ENCODE data around the gene LCN6. TPM values are rescaled to one million over a fixed set of nuclear protein-coding genes. Genes with fewer than 3 reads are reported as not detected.
"Not testable (repeated sequence)": the region's sequence is repeated elsewhere in the genome, so short reads cannot be mapped to it uniquely, and the experiment has no call there.

LCN6 gene
- total and polyA plus RNA-seq, 8 donors, result 0.38 to 18.9 TPM; not detected in 6

DNA sequence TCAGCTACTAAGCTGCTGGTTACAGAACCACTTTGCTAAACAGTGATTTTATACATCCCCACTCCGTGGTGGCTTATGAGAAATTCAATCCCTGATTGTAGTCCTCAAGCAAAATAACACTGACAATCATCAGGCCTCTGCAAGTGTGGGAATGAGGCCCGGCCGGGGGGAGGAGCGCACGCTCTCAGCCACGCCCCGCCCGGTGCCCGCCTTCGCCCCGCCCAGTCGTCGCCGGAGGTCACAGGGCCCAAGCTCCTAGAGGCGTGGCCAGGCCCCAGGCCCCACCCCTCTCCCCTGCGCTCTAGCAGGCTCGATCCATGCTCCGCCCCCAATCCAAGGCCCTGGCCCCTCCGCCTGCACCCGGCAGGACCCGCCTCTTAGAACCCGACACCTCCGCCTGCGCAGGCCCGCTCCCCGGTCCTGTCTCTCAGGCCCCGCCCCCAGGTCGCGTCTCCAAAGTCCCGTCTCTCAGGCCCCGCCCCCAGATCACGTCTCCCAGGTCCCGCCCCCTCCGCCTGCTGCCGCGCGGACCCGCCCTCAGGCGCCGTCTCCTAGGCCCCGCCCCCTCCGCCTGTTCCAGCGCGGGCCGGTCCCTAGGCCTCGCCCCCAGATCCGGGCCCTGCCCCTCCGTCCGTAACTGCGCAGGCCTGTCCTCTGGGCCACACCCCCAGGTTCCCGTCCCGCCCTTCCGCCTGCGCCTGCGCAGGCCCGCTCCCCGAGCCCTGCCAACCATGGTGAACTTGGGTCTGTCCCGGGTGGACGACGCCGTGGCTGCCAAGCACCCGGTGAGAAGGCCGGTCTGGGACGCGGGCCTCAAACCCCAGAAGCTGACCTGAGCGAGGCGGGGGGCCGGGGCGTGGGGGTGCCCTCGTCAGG is 42.6 kb upstream of the LCN6 start, which contains the start of gene TMEM141:
Gene TMEM141, plus strand, starts transcription at position 705 of the 876 bp plus-strand sequence. Its CDS starts 27 bp downstream, at position 732.
- peaks cover 0 to 4% of the 10 kb centered on the region in 2 donors for H3K27me3 ChIP-seq
- intact Hi-C loops (cut with DNase I), result no loop called here
- DNase-seq, result peak; percentile 99 to 100 (median 100)
- H3K4me1 ChIP-seq, result peaks cover 8 to 47% of the 10 kb centered on the region in 2 donors
- H3K36me3 ChIP-seq, result peaks cover 0 to 19% of the 10 kb centered on the region in 2 donors
- H3K27ac ChIP-seq, result peak within 1 kb of the TSS; percentile 94 to 95
- TF ChIP-seq, protein P1, sequence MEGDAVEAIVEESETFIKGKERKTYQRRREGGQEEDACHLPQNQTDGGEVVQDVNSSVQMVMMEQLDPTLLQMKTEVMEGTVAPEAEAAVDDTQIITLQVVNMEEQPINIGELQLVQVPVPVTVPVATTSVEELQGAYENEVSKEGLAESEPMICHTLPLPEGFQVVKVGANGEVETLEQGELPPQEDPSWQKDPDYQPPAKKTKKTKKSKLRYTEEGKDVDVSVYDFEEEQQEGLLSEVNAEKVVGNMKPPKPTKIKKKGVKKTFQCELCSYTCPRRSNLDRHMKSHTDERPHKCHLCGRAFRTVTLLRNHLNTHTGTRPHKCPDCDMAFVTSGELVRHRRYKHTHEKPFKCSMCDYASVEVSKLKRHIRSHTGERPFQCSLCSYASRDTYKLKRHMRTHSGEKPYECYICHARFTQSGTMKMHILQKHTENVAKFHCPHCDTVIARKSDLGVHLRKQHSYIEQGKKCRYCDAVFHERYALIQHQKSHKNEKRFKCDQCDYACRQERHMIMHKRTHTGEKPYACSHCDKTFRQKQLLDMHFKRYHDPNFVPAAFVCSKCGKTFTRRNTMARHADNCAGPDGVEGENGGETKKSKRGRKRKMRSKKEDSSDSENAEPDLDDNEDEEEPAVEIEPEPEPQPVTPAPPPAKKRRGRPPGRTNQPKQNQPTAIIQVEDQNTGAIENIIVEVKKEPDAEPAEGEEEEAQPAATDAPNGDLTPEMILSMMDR (IDR thresholded peaks at IDR 0.05), result no peak
- ATAC-seq, result peak; percentile 93
- no peaks in the 10 kb centered on the region for H3K9me3 ChIP-seq
- peak within 1 kb of the TSS; percentile 74 to 75 for H3K4me3 ChIP-seq

DNA sequence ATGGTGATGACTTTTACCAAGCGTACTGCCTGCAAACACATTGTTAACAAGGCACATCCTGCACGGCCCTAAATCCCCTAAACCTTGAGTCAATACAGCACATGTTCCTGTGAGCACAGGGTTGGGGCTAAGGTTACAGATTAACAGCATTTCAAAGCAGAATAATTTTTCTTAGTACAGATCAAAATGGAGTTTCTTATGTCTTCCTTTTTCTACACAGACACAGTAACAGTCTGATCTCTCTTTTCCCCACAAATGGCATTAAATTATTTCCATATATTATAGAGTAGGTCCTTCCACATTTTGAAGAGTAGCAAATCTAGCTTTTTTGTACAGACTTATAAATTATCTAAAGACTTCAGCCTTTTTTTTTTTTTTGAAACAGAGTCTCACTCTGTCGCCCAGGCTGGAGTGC is 41.2 kb upstream of the LCN6 start:
- ATAC-seq (no peak), DNase-seq (no peak)
- Histone ChIP-seq H3K9me3 (no peaks in the 10 kb centered on the region), H3K4me1 (peaks cover 8 to 39% of the 10 kb centered on the region in 2 donors), H3K36me3 (peaks cover 0 to 19% of the 10 kb centered on the region in 2 donors), H3K4me3 (no peak overlapping the region), H3K27ac (no peak overlapping the region), H3K27me3 (no peaks in the 10 kb centered on the region)
- TF ChIP-seq, protein P1 (IDR thresholded peaks at IDR 0.05), result no peak
- intact Hi-C loops (cut with DNase I), result loop anchor here in 1 of 2 donors (10.0 kb wide), 1 partner anchor 275 kb away; no protein-coding TSS in a partner anchor

DNA sequence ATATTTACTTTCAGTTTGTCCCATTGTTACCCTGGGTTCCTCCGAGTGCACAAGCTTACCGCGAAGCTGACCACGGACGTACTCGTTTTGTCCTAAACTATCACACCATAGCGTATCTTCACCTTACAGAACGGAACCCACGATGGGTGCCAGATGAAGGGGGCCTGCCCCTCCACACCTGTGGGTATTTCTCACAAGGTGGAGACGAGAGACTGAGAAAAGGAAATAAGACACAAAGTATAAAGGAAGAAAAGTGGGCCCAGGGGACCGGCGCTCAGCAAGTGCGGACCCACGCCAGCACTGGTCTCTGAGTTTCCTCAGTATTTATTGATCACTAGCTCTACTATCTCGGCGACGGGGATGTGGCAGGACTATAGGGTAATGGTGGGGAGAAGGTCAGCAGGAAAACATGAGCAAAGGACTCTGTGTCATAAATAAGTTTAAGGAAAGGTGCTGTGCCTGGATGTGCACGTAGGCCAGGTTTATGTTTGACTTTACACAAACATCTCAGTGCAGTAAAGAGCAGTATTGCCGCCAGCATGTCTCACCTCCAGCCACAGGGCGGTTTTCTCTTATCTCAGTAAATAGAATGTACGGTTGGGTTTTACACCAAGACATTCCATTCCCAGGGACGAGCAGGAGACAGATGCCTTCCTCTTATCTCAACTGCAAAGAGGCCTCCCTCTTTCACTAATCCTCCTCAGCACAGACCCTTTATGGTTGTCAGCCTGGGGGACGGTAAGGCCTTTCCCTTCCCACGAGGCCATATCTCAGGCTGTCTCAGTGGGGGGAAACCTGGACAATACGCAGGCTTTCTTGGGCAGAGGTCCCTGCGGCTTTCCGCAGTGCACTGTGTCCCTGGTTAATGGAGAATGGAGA is 40.6 kb upstream of the LCN6 start:
- not testable (repeated sequence) for H3K9me3 ChIP-seq, H3K4me3 ChIP-seq, H3K27me3 ChIP-seq, ATAC-seq, H3K27ac ChIP-seq
- peaks cover 8 to 39% of the 10 kb centered on the region in 2 donors for H3K4me1 ChIP-seq
- intact Hi-C loops (cut with DNase I), result loop anchor here in 1 of 2 donors (10.0 kb wide), 1 partner anchor 276 kb away; no protein-coding TSS in a partner anchor
- H3K36me3 ChIP-seq, result peaks cover 0 to 16% of the 10 kb centered on the region in 2 donors
- peak in 1 of 4 donors; percentile 39 for DNase-seq

DNA sequence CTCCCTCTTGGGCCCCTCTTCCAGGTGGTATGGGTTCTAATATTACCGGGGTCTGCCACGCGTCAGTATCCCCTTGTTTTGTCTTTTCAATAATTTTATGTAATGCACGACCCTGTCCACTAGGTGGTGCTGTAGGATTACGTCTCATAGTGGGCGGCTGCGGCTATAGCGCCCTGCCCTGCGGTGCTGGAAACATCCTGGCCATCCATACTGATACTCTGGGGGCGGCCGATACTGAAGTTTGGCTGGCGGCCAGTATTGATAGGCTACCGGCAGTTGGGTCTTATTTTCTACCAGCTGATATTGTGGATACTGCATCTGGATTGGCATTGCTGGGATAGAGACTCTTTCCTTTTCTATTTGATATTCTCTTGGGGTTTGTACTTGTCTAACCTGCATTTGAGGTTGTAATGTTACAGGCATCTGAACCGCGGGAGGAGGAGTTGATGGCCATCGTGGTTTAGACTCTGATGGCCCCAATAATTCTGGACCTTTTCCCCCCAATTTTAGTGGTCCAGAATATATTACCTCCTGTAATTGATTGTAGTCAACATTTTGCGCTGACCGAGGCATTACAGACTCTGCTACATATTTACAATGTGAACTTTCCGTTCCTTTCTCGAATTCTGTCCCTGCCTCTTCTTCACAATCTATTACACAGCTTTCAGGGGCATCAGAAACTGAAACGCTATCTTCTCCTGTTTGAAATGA is 39.5 kb upstream of the LCN6 start:
- H3K36me3 ChIP-seq, result peaks cover 0 to 5% of the 10 kb centered on the region in 2 donors
- H3K27me3 ChIP-seq, result no peaks in the 10 kb centered on the region
- intact Hi-C loops (cut with DNase I), result loop anchor here in 1 of 2 donors (10.0 kb wide), 1 partner anchor 277 kb away; no protein-coding TSS in a partner anchor
- H3K4me1 ChIP-seq, result peaks cover 8 to 33% of the 10 kb centered on the region in 2 donors
- TF ChIP-seq, protein P1 (IDR thresholded peaks at IDR 0.05), result peak; percentile 76 to 83
- no peak overlapping the region for H3K4me3 ChIP-seq
- no peaks in the 10 kb centered on the region for H3K9me3 ChIP-seq
- H3K27ac ChIP-seq, result no peak overlapping the region
- ATAC-seq, result no peak
- peak in 3 of 4 donors; percentile 65 to 86 (median 77) for DNase-seq

DNA sequence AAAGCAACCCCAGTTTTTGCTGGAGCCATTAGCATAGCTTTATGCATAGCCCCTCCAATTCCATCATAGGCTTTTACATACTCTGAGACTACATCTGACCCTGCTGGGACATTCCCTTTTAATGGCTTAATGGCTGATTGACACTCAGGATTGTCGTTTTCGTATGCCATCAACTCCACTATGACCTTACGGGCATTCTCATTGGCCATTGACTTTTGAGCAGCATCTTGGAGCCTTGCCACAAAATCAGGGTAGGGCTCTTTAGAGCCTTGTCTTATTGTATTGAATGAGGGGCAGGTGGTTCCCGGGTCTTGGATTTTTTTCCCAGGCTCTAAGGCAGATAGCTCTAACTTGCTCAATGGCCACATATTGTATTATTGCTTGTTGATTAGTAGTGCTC is 38.7 kb upstream of the LCN6 start:
- intact Hi-C loops (cut with DNase I), result loop anchor here in 1 of 2 donors (10.0 kb wide), 1 partner anchor 278 kb away; no protein-coding TSS in a partner anchor
- peaks cover 4 to 25% of the 10 kb centered on the region in 2 donors for H3K4me1 ChIP-seq
- not testable (repeated sequence) for ATAC-seq, DNase-seq, H3K4me3 ChIP-seq, H3K36me3 ChIP-seq, H3K27ac ChIP-seq, H3K27me3 ChIP-seq, H3K9me3 ChIP-seq

Data from left lung (tissue), 10 donors.